Ramos (cell line): ENCODE measurements around the gene GLI2.

Source experiments
- in situ Hi-C: fragments of 300-500 bp; cut with MboI; formaldehyde crosslinking; loops from one replicate; pipeline ENCODE4 v1.14.3; 2022; ENCODE audit warnings: low sequenced_read_pairs; ENCODE audit not compliant: unreplicated experiment

Gene GLI2

DNA sequence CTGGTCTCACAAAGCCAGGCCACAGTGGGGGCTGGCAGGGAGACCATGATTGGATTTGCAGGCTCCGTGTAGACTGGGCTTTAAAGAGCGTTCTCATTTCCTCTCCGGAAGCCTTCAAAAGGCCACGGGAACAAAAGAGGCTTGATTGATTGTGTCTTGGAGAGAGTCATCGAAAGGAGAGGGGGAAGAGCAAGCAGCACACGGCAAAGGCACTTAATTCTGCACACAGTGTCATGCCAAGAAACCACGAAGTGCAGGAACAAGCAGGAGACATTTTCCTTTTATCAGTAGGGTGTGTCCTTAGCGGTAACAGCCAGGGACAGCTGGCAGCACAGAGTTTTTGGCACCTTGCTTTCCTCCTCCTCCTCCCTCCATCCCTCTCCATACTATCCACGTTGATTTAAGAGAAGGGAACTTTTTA, 47.7 kb downstream of the GLI2 start:
- in situ Hi-C loops: no loop called here

GRCh38 chr2:120783969-120784372, 48.3 kb downstream of the GLI2 start:
- in situ Hi-C loops: no loop called here
